HEK293 (cell line): ENCODE measurements around the gene MYH14.

Experiments
- CTCF ChIA-PET: fragments of 350-600 bp; formaldehyde crosslinking; extraction: SDS; loops from one replicate; lab custom pipeline; 2021; ENCODE audit warnings: antibody characterized with exemption; lab: Yijun Ruan, JAX
- POLR2A ChIA-PET: fragments of 300-600 bp; formaldehyde crosslinking; extraction: SDS; loops from one replicate; lab custom pipeline; 2020; ENCODE audit warnings: antibody characterized with exemption, inconsistent platforms; lab: Yijun Ruan, JAX
- H3K27ac ChIP-seq: fragments of 200-500 bp; sonication (Bioruptor generic); 2 replicates; pipeline ENCODE4 v1.5.1; 2014; ENCODE audit warnings: low read depth, low read length, control low read depth, inconsistent platforms; ENCODE audit errors: extremely low read depth
- H3K36me3 ChIP-seq, 2 experiments: fragments of 200-500 bp in 1 of 2; sonication (Bioruptor generic) in 1 of 2; 1 replicate in 1 of 2; 2 replicates in 1 of 2; pipeline ENCODE4 v1.5.1; 2014 to 2017; ENCODE audit warnings: inconsistent platforms in 2 of 2, low read length in 2 of 2; ENCODE audit not compliant: control insufficient read depth in 2 of 2, insufficient read depth in 1 of 2
- H3K4me1 ChIP-seq: fragments of 200-500 bp; sonication (Bioruptor generic); 2 replicates; pipeline ENCODE4 v1.5.1; 2014; ENCODE audit warnings: mild to moderate bottlenecking, low read length, inconsistent platforms; ENCODE audit not compliant: control insufficient read depth, insufficient read depth
- H3K4me3 ChIP-seq: 2 replicates; pipeline ENCODE4 v1.5.1; 2011; ENCODE audit warnings: low read depth, mild to moderate bottlenecking, control low read depth, low read length, moderate library complexity
- H3K9me3 ChIP-seq: fragments of 200-500 bp; sonication (Bioruptor generic); 2 replicates; pipeline ENCODE4 v1.5.1; 2014; ENCODE audit warnings: low read depth, low read length, inconsistent platforms; ENCODE audit not compliant: control insufficient read depth, insufficient read depth
- EGR2 ChIP-seq: fragments of 450-650 bp; formaldehyde crosslinking; IDR thresholded peaks from 2 replicates; pipeline ENCODE4 v1.5.1; 2016; ENCODE audit warnings: low read depth, missing biosample characterization, missing genetic modification characterization
- OVOL3 ChIP-seq: fragments of 450-650 bp; formaldehyde crosslinking; IDR thresholded peaks from 2 replicates; pipeline ENCODE4 v1.5.1; 2016; ENCODE audit warnings: missing biosample characterization, missing genetic modification characterization
- PRDM10 ChIP-seq: fragments of 450-650 bp; formaldehyde crosslinking; IDR thresholded peaks from 2 replicates; pipeline ENCODE4 v1.5.1; 2016; ENCODE audit warnings: missing biosample characterization, missing genetic modification characterization
- SALL2 ChIP-seq: fragments of 450-650 bp; formaldehyde crosslinking; IDR thresholded peaks from 2 replicates; pipeline ENCODE4 v1.5.0; 2017; ENCODE audit warnings: missing biosample characterization, mild to moderate bottlenecking, missing genetic modification characterization, borderline replicate concordance
- SCRT1 ChIP-seq: fragments of 450-650 bp; formaldehyde crosslinking; IDR thresholded peaks from 2 replicates; pipeline ENCODE4 v1.5.1; 2016; ENCODE audit warnings: missing biosample characterization, missing genetic modification characterization, borderline replicate concordance
- TSHZ1 ChIP-seq: fragments of 450-650 bp; formaldehyde crosslinking; IDR thresholded peaks from 2 replicates; pipeline ENCODE4 v1.5.1; 2016; ENCODE audit warnings: missing biosample characterization, missing genetic modification characterization, borderline replicate concordance
- ZBTB44 ChIP-seq: fragments of 450-650 bp; IDR thresholded peaks from 2 replicates; pipeline ENCODE4 v1.5.1; 2018; ENCODE audit warnings: missing biosample characterization, mild to moderate bottlenecking, missing genetic modification characterization
- ZBTB48 ChIP-seq: fragments of 450-650 bp; formaldehyde crosslinking; IDR thresholded peaks from 2 replicates; pipeline ENCODE4 v1.5.1; 2016; ENCODE audit warnings: missing biosample characterization, missing genetic modification characterization
- ZNF121 ChIP-seq: fragments of 450-650 bp; formaldehyde crosslinking; IDR thresholded peaks from 2 replicates; pipeline ENCODE4 v1.5.1; 2016; ENCODE audit warnings: missing biosample characterization, missing genetic modification characterization
- ZNF140 ChIP-seq: fragments of 450-650 bp; formaldehyde crosslinking; IDR thresholded peaks from 2 replicates; pipeline ENCODE4 v1.5.1; 2016; ENCODE audit warnings: missing biosample characterization, missing genetic modification characterization
- ZNF239 ChIP-seq: fragments of 450-650 bp; formaldehyde crosslinking; IDR thresholded peaks from 2 replicates; pipeline ENCODE4 v1.5.1; 2016; ENCODE audit warnings: missing biosample characterization, missing genetic modification characterization
- ZNF350 ChIP-seq: fragments of 450-650 bp; formaldehyde crosslinking; IDR thresholded peaks from 2 replicates; pipeline ENCODE4 v1.5.0; 2017; ENCODE audit warnings: missing biosample characterization, mild to moderate bottlenecking, missing genetic modification characterization
- ZNF521 ChIP-seq: fragments of 450-650 bp; formaldehyde crosslinking; IDR thresholded peaks from 2 replicates; pipeline ENCODE4 v1.5.1; 2017; ENCODE audit warnings: missing biosample characterization, mild to moderate bottlenecking, missing genetic modification characterization
- ZNF530 ChIP-seq: fragments of 450-650 bp; formaldehyde crosslinking; IDR thresholded peaks from 2 replicates; pipeline ENCODE4 v1.5.1; 2016; ENCODE audit warnings: low read depth, missing biosample characterization, missing genetic modification characterization
- ZNF571 ChIP-seq: fragments of 450-650 bp; formaldehyde crosslinking; IDR thresholded peaks from 2 replicates; pipeline ENCODE4 v1.5.0; 2017; ENCODE audit warnings: missing biosample characterization, missing genetic modification characterization
- ZNF629 ChIP-seq: fragments of 450-650 bp; formaldehyde crosslinking; IDR thresholded peaks from 2 replicates; pipeline ENCODE4 v1.5.1; 2017; ENCODE audit warnings: missing biosample characterization, missing genetic modification characterization
- ZNF777 ChIP-seq: fragments of 450-650 bp; formaldehyde crosslinking; IDR thresholded peaks from 2 replicates; pipeline ENCODE4 v1.5.1; 2017; ENCODE audit warnings: missing biosample characterization, missing genetic modification characterization, borderline replicate concordance

MYH14 gene

GRCh38 chr19:50239921-50240590, 36.6 kb downstream of the MYH14 start:
- POLR2A ChIA-PET, result no interaction called here
- TF ChIP-seq ZNF571 (tag by site-specific recombination) (no peak), ZNF121 (0 out of 2 replicates have a peak, but pooled peaks have one; percentile 39)
- H3K27ac ChIP-seq, result no peak overlapping the region
- H3K4me1 ChIP-seq, result no peaks in the 10 kb centered on the region
- CTCF ChIA-PET, result interaction anchor here (0.6 to 1.8 kb wide), 5 partner anchors 10 to 75 kb away, joined by 3 to 10 read pairs (median 5); no protein-coding TSS in a partner anchor
- H3K36me3 ChIP-seq, result no peaks in the 10 kb centered on the region
- no peak overlapping the region for H3K4me3 ChIP-seq
- H3K9me3 ChIP-seq, result no peaks in the 10 kb centered on the region

GRCh38 chr19:50242581-50242980, 39.2 kb downstream of the MYH14 start:
- no peaks in the 10 kb centered on the region for H3K36me3 ChIP-seq
- no peaks in the 10 kb centered on the region for H3K9me3 ChIP-seq
- no peak overlapping the region for H3K4me3 ChIP-seq
- TF ChIP-seq TSHZ1 (tag by site-specific recombination), result no peak
- TF ChIP-seq ZNF140 (tag by site-specific recombination), result no peak
- CTCF ChIA-PET, result interaction anchor here (1.1 to 1.2 kb wide), 3 partner anchors 10 to 95 kb away, joined by 3 to 6 read pairs (median 3); no protein-coding TSS in a partner anchor
- POLR2A ChIA-PET, result no interaction called here
- no peak overlapping the region for H3K27ac ChIP-seq
- no peaks in the 10 kb centered on the region for H3K4me1 ChIP-seq

GRCh38 chr19:50244695-50245094, 41.3 kb downstream of the MYH14 start:
- H3K9me3 ChIP-seq, result no peaks in the 10 kb centered on the region
- no peaks in the 10 kb centered on the region for H3K36me3 ChIP-seq
- no peak overlapping the region for H3K27ac ChIP-seq
- no peaks in the 10 kb centered on the region for H3K4me1 ChIP-seq
- ChIA-PET CTCF (interaction anchor here (0.8 kb wide), 2 partner anchors 84 to 97 kb away, joined by 3 to 6 read pairs; no protein-coding TSS in a partner anchor), POLR2A (interaction anchor here (0.7 kb wide), 1 partner anchor 51 kb away, joined by 3 read pairs; no protein-coding TSS in a partner anchor)
- H3K4me3 ChIP-seq, result no peak overlapping the region
- no peak for TF ChIP-seq EGR2
- TF ChIP-seq ZNF629 (tag by site-specific recombination), result no peak
- no peak for TF ChIP-seq ZBTB48
- TF ChIP-seq ZNF530 (tag by site-specific recombination), result no peak
- no peak for TF ChIP-seq TSHZ1 (tag by site-specific recombination)
- TF ChIP-seq ZBTB44 (tag by site-specific recombination), result no peak
- TF ChIP-seq OVOL3 (tag by site-specific recombination), result no peak
- no peak for TF ChIP-seq ZNF350 (tag by site-specific recombination)
- TF ChIP-seq SALL2 (tag by site-specific recombination), result no peak
- no peak for TF ChIP-seq ZNF777 (tag by site-specific recombination)
- no peak for TF ChIP-seq PRDM10 (tag by site-specific recombination)
- no peak for TF ChIP-seq ZNF521
- no peak for TF ChIP-seq SCRT1 (tag by site-specific recombination)
- no peak for TF ChIP-seq ZNF239 (tag by site-specific recombination)
